Activated B cell treated with CpG ODN at 0.5 μM for 24 hours (primary cell): ENCODE measurements around the gene ABHD17A. TPM values are rescaled to one million over a fixed set of nuclear protein-coding genes. Genes with fewer than 3 reads are reported as not detected.

Experiments used
- ATAC-seq: fragments of 200-7000 bp; cut with Tn5 transposase; one replicate; pipeline ENCODE4 v1.10.0; 2021; ENCODE audit warnings: low read depth, mild to moderate bottlenecking, moderate library complexity
- CTCF ChIA-PET: fragments of 350-600 bp; sonication (Branson Sonifier 250); formaldehyde crosslinking; loops from one replicate; lab custom pipeline; 2021; ENCODE audit warnings: antibody characterized with exemption; lab: Charles Lee
- POLR2A ChIA-PET: fragments of 350-600 bp; sonication (Branson Sonifier 250); formaldehyde crosslinking; loops from one replicate; lab custom pipeline; 2021; ENCODE audit warnings: antibody characterized with exemption; lab: Charles Lee
- DNase-seq: peaks from one replicate; pipeline ENCODE4 v3.0.0; 2022
- H3K27ac Mint-ChIP-seq: one replicate; pipeline ENCODE4 v1.8.0; 2020; ENCODE audit warnings: mixed read lengths
- H3K27me3 Mint-ChIP-seq: one replicate; pipeline ENCODE4 v1.8.0; 2021; ENCODE audit warnings: mixed read lengths
- H3K36me3 Mint-ChIP-seq: one replicate; pipeline ENCODE4 v1.8.0; 2021; ENCODE audit warnings: low read depth, mixed read lengths
- H3K4me1 Mint-ChIP-seq: one replicate; pipeline ENCODE4 v1.8.0; 2021; ENCODE audit warnings: mixed read lengths
- H3K4me3 Mint-ChIP-seq: one replicate; pipeline ENCODE4 v1.8.0; 2020; ENCODE audit warnings: mild to moderate bottlenecking, mixed read lengths
- H3K9me3 Mint-ChIP-seq: one replicate; pipeline ENCODE4 v1.8.0; 2020; ENCODE audit warnings: mixed read lengths
- CTCF ChIP-seq: fragments of 200-600 bp; IDR thresholded peaks from one replicate; pipeline ENCODE4 v1.8.0; 2022; ENCODE audit warnings: antibody characterized with exemption, mild to moderate bottlenecking
- intact Hi-C: fragments of 100-400 bp; cut with micrococcal nuclease; formaldehyde crosslinking; loops from one replicate; pipeline ENCODE4 v1.15.1; 2024
- total RNA-seq: library from RNA; stranded (reverse); gene quantifications from 2 replicates; pipeline ENCODE4 v1.2.3, GENCODE V29; 2022

Gene ABHD17A
- total RNA-seq, 1 donor from 2014 or later: 64.3 TPM

DNA sequence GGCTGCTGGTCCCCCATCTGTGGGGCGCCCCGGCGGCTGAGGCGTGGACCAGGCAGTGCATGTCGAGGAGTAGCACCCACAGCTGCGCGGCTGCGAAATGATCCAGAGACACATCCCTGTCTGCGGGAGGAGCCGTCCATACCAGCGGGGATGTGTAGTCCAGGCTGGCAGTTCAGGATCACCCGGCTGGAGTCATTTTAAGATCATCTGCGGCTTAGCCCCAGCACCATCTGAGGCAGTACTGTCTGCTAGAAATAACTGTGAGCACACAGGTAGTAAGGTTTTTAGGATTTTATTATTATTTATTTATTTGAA is 23.0 kb upstream of the ABHD17A start:
- Mint-ChIP-seq H3K36me3 (peaks cover 12% of the 10 kb centered on the region), H3K27me3 (no peaks in the 10 kb centered on the region), H3K4me3 (no peak overlapping the region), H3K27ac (no peak overlapping the region), H3K9me3 (no peaks in the 10 kb centered on the region), H3K4me1 (peaks cover 54% of the 10 kb centered on the region)
- no peak for TF ChIP-seq CTCF
- ATAC-seq (no peak), DNase-seq (no peak)
- POLR2A ChIA-PET: interaction anchor here (1.4 kb wide), 1 partner anchor 11 kb away, joined by 4 read pairs; no protein-coding TSS in a partner anchor
- CTCF ChIA-PET: no interaction called here
- intact Hi-C loops: no loop called here

DNA sequence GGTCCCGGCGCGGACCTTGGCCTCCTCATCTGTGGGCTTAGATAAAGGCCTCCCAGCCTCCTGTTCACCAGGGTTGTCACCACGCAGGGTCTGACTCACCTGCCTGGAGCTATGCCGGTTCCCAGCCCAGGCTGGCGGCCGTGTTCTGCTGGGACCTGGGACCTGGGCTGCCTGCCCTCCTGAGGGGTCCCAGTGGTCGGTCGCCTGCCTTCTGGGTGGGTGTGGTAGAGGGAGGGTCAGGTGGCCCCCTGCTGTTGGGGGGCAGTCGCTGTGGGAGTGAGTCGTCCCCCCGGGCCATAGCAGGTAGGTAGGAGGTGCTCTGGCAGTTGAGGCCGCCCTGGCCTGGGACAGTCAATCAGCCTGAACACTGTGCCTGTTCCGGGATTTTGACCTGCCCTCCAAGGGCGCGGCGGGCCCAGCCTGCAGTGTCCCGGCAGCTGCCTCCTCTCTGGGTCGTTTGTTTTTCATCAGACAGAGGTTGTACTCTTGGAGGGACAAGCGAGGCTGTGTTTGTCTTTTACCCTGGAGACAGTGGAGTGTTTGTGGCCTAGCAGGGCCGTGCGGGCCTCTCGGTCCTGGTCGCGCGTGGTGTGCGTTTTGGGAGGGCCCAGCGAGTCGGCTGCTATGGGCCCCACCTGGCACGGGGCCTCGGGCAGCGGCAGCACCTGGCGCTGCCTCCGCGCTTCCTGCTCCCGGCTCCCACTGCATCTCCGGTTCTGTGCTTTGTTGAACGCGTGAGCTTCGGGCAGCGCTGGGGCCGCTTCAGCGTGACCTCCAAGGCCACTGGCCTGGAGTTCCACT is 22.5 kb upstream of the ABHD17A start:
- TF ChIP-seq CTCF: no peak
- ChIA-PET POLR2A (interaction anchor here (0.6 to 1.4 kb wide), 3 partner anchors 10 to 754 kb away, joined by 4 to 9 read pairs (median 8); no protein-coding TSS in a partner anchor), CTCF (no interaction called here)
- DNase-seq (no peak), ATAC-seq (no peak)
- intact Hi-C loops: no loop called here
- peaks cover 60% of the 10 kb centered on the region for H3K4me1 Mint-ChIP-seq
- H3K4me3 Mint-ChIP-seq: no peak overlapping the region
- peaks cover 7% of the 10 kb centered on the region for H3K36me3 Mint-ChIP-seq
- H3K9me3 Mint-ChIP-seq: no peaks in the 10 kb centered on the region
- H3K27me3 Mint-ChIP-seq: no peaks in the 10 kb centered on the region
- H3K27ac Mint-ChIP-seq: no peak overlapping the region

GRCh38 chr19:1906985-1907562 is 21.8 kb upstream of the ABHD17A start:
- Mint-ChIP-seq H3K4me3 (peak overlapping the region; percentile 48), H3K27ac (no peak overlapping the region), H3K27me3 (no peaks in the 10 kb centered on the region), H3K36me3 (peaks cover 6% of the 10 kb centered on the region), H3K4me1 (peaks cover 61% of the 10 kb centered on the region), H3K9me3 (no peaks in the 10 kb centered on the region)
- POLR2A ChIA-PET: interaction anchor here (0.7 to 1.2 kb wide), 2 partner anchors 32 to 425 kb away, joined by 4 to 8 read pairs; no protein-coding TSS in a partner anchor
- CTCF ChIA-PET: no interaction called here
- intact Hi-C loops: no loop called here
- DNase-seq: no peak
- TF ChIP-seq CTCF: no peak
- no peak for ATAC-seq

DNA sequence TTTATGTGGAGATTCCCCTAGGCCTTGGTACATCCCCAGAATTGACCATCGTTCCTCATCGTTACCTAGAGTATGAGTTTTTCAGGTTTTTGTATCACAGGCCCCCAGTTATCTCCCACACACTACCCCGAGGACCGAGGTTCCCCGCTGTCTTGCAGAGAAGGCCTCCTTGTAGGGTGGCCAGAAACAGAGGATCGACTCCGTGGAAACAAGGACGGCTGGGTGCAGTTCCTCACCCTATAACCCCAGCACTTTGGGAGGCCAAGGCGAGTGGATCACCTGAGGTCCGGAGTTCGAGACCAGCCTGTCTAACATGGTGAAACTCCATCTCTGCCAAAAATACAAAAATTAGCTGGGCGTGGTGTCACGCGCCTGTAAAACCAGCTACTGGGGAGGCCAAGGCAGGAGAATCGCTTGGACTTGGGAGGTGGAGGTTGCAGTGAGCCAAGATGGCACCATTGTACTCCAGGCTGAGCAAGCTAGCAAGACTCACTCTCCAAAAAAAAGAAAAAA is 20.6 kb upstream of the ABHD17A start:
- ChIA-PET POLR2A (interaction anchor here (0.5 to 1.5 kb wide), 10 partner anchors 9 to 1663 kb away, joined by 3 to 8 read pairs (median 4); partner anchors contain the start of gene ABHD17A), CTCF (no interaction called here)
- TF ChIP-seq CTCF: no peak
- H3K27ac Mint-ChIP-seq: peak overlapping the region; percentile 90
- peaks cover 64% of the 10 kb centered on the region for H3K4me1 Mint-ChIP-seq
- peaks cover 6% of the 10 kb centered on the region for H3K36me3 Mint-ChIP-seq
- no peaks in the 10 kb centered on the region for H3K9me3 Mint-ChIP-seq
- DNase-seq: no peak
- H3K27me3 Mint-ChIP-seq: no peaks in the 10 kb centered on the region
- no peak for ATAC-seq
- peak overlapping the region; percentile 91 for H3K4me3 Mint-ChIP-seq
- intact Hi-C loops: loop anchor here (1.0 to 2.0 kb wide), 7 partner anchors 9 to 190 kb away; partner anchors contain the start of genes ABHD17A, IZUMO4, MOB3A and REXO1
